Cardiac fibroblast (primary cell): ENCODE results near the gene PRG3.
A peak's percentile ranks its signal among the peaks of the same experiment; 100 is the strongest.

Experiments
- DNase-seq, 2 donors: peaks; one replicate each; pipeline versions ENCODE4 v3.0.0 to v3.0.0-alpha.2; 2010; ENCODE audit warnings: low read depth in 2 of 2
- H3K4me3 ChIP-seq, 2 donors: replicated peaks in 1 of 2; 1 replicate in 1 of 2; 2 replicates in 1 of 2; pipeline ENCODE4 v1.5.1; 2011; ENCODE audit warnings: low read depth in 2 of 2, low read length in 2 of 2, mild to moderate bottlenecking in 2 of 2, moderate library complexity in 1 of 2
- CTCF ChIP-seq: IDR thresholded peaks from one replicate; pipeline ENCODE4 v1.5.1; 2011; ENCODE audit warnings: low read depth, mild to moderate bottlenecking, low read length, inconsistent platforms

The PRG3 gene

GRCh38 chr11:57348636-57349313, 32.2 kb downstream of the PRG3 start:
- DNase-seq = peak in 1 of 2 donors; percentile 9
- H3K4me3 ChIP-seq = no peak overlapping the region
- no peak for TF ChIP-seq CTCF

- no peak for TF ChIP-seq CTCF
- no peak for DNase-seq
- no peak overlapping the region for H3K4me3 ChIP-seq
Measured at GRCh38 chr11:57348052-57348451, 32.9 kb downstream of the PRG3 start.

GRCh38 chr11:57347336-57347735, 33.6 kb downstream of the PRG3 start:
- DNase-seq = no peak
- no peak for TF ChIP-seq CTCF
- no peak overlapping the region for H3K4me3 ChIP-seq

GRCh38 chr11:57345555-57346211, 35.3 kb downstream of the PRG3 start:
- TF ChIP-seq CTCF = peak; percentile 62
- peak; percentile 76 to 78 for DNase-seq
- H3K4me3 ChIP-seq = no peak overlapping the region

- H3K4me3 ChIP-seq = no peak overlapping the region
- DNase-seq = no peak
- TF ChIP-seq CTCF = no peak
Measured at GRCh38 chr11:57344826-57345225, 36.1 kb downstream of the PRG3 start.

GRCh38 chr11:57343825-57344224, 37.1 kb downstream of the PRG3 start:
- H3K4me3 ChIP-seq = no peak overlapping the region
- TF ChIP-seq CTCF = no peak
- DNase-seq = no peak
